GM18870 (cell line): ENCODE measurements around the gene BANP.
"Not testable (repeated sequence)": the region's sequence is repeated elsewhere in the genome, so short reads cannot be mapped to it uniquely, and the experiment has no call there.

ENCODE experiments used
- ATAC-seq: cut with Tn5 transposase; IDR thresholded peaks from one replicate; pipeline ENCODE4 v1.9.1; 2021; ENCODE audit warnings: moderate library complexity; ENCODE audit not compliant: unreplicated experiment

Gene BANP

GRCh38 chr16:88098731-88099562, 147.7 kb downstream of the BANP start:
- ATAC-seq, result not testable (repeated sequence)

- no peak for ATAC-seq
Measured at GRCh38 chr16:88099563-88099890, 148.3 kb downstream of the BANP start.

GRCh38 chr16:88099956-88100355, 148.7 kb downstream of the BANP start:
- ATAC-seq, result not testable (repeated sequence)

GRCh38 chr16:88100801-88101622, 149.8 kb downstream of the BANP start:
- ATAC-seq, result not testable (repeated sequence)

GRCh38 chr16:88101623-88102105, 150.4 kb downstream of the BANP start:
- ATAC-seq, result not testable (repeated sequence)

- no peak for ATAC-seq
Measured at GRCh38 chr16:88102597-88102996, 151.4 kb downstream of the BANP start.

GRCh38 chr16:88103011-88103410, 151.8 kb downstream of the BANP start:
- ATAC-seq, result no peak

GRCh38 chr16:88103581-88104188, 152.5 kb downstream of the BANP start:
- no peak for ATAC-seq

GRCh38 chr16:88104363-88104762, 153.1 kb downstream of the BANP start:
- ATAC-seq, result not testable (repeated sequence)

- not testable (repeated sequence) for ATAC-seq
Measured at GRCh38 chr16:88105574-88106140, 154.4 kb downstream of the BANP start.

GRCh38 chr16:88106566-88106965, 155.3 kb downstream of the BANP start:
- ATAC-seq, result not testable (repeated sequence)

- ATAC-seq, result no peak
Measured at GRCh38 chr16:88108762-88109161, 157.5 kb downstream of the BANP start.

GRCh38 chr16:88109726-88110621, 158.7 kb downstream of the BANP start:
- not testable (repeated sequence) for ATAC-seq

GRCh38 chr16:88110875-88111494, 159.8 kb downstream of the BANP start:
- not testable (repeated sequence) for ATAC-seq

GRCh38 chr16:88111976-88112375, 160.7 kb downstream of the BANP start:
- not testable (repeated sequence) for ATAC-seq

- no peak for ATAC-seq
Measured at GRCh38 chr16:88113545-88114045, 162.4 kb downstream of the BANP start.

- ATAC-seq, result not testable (repeated sequence)
Measured at GRCh38 chr16:88114541-88115228, 163.5 kb downstream of the BANP start.

- no peak for ATAC-seq
Measured at GRCh38 chr16:88116121-88116520, 164.9 kb downstream of the BANP start.

GRCh38 chr16:88117476-88117868, 166.2 kb downstream of the BANP start:
- no peak for ATAC-seq
